K562 (cell line): ENCODE measurements around the gene MPDZ. TPM values are rescaled to one million over a fixed set of nuclear protein-coding genes. Genes with fewer than 3 reads are reported as not detected.

Experiments
- ATAC-seq: fragments of 200-7000 bp; cut with Tn5 transposase; 3 replicates; pipeline ENCODE4 v1.9.1; 2020; ENCODE audit warnings: moderate library complexity
- BruUV-seq: library from RNA; stranded (reverse); fragments of 400-500 nt; replicated peaks from 2 replicates; lab custom pipeline; 2021; lab: Mats Ljungman, UMichigan
- CTCF ChIA-PET: fragments of 300-600 bp; formaldehyde crosslinking; extraction: SDS; loops from one replicate; lab custom pipeline; 2021; ENCODE audit warnings: low intra/inter-chr PET ratio; lab: Yijun Ruan, JAX
- POLR2A ChIA-PET: fragments of 300-600, 350-650 bp; sonication (Branson Sonifier 250); formaldehyde crosslinking; extraction: SDS; loops from one replicate; lab custom pipeline; 2021; ENCODE audit warnings: antibody characterized with exemption, inconsistent platforms; lab: Yijun Ruan, JAX
- DNase-seq, 4 experiments: peaks; one replicate each; pipeline versions ENCODE4 v3.0.0 to v3.0.0-alpha.2; 2011 to 2018; ENCODE audit warnings: low spot score in 3 of 4, mixed read lengths in 3 of 4; ENCODE audit errors: extremely low read depth in 1 of 4
- FAIRE-seq: peaks from 2 replicates; lab custom pipeline; 2011; peaks lifted over from hg19 to GRCh38; lab: Jason Lieb, UNC
- H2AFZ ChIP-seq: 2 replicates; pipeline ENCODE4 v1.6.0; 2011; ENCODE audit warnings: low read depth, low read length, control low read depth, inconsistent platforms
- H3K27ac ChIP-seq: fragments of 200-600 bp; 3 replicates; pipeline ENCODE4 v1.8.0; 2011; ENCODE audit warnings: low read depth, mild to moderate bottlenecking, control low read depth, inconsistent platforms, low read length, moderate library complexity, mixed read lengths; ENCODE audit errors: extremely low read depth
- H3K27me3 ChIP-seq, 2 experiments: fragments of 300-600 bp in 1 of 2; 2 replicates in 1 of 2; 3 replicates in 1 of 2; pipeline versions ENCODE4 v1.6.0 to v1.8.0; 2011; ENCODE audit warnings: inconsistent platforms in 2 of 2, low read length in 2 of 2, mild to moderate bottlenecking in 1 of 2, mixed read lengths in 1 of 2, moderate library complexity in 1 of 2; ENCODE audit not compliant: control insufficient read depth in 2 of 2, insufficient read depth in 2 of 2
- H3K36me3 ChIP-seq: fragments of 300-600 bp; 3 replicates; pipeline ENCODE4 v1.8.0; 2011; ENCODE audit warnings: mild to moderate bottlenecking, low read length, inconsistent platforms; ENCODE audit not compliant: control insufficient read depth, insufficient read depth
- H3K4me1 ChIP-seq, 2 experiments: fragments of 200-600 bp in 1 of 2; replicated peaks in 1 of 2; 2 replicates in 1 of 2; 3 replicates in 1 of 2; pipeline versions ENCODE4 v1.5.1 to v1.8.0; 2011; ENCODE audit warnings: inconsistent platforms in 2 of 2, low read length in 2 of 2, mild to moderate bottlenecking in 1 of 2, mixed read lengths in 1 of 2, moderate library complexity in 1 of 2; ENCODE audit not compliant: control insufficient read depth in 2 of 2, insufficient read depth in 2 of 2
- H3K4me2 ChIP-seq: 2 replicates; pipeline ENCODE4 v1.6.1; 2011; ENCODE audit warnings: low read length, control low read depth, inconsistent platforms, mixed read lengths; ENCODE audit not compliant: insufficient read depth
- H3K4me3 ChIP-seq: fragments of 200-600 bp; sonication (generic), shearing (Covaris generic); 2 replicates; pipeline ENCODE4 v1.5.1; 2016; ENCODE audit warnings: control low read depth, inconsistent platforms
- H3K79me2 ChIP-seq: fragments of 200-600 bp; 3 replicates; pipeline ENCODE4 v1.8.0; 2011; ENCODE audit warnings: low read length, inconsistent platforms; ENCODE audit not compliant: control insufficient read depth, insufficient read depth
- H3K9ac ChIP-seq, 2 experiments: 2 replicates each; pipeline versions ENCODE4 v1.6.0 to v1.6.1; 2011; ENCODE audit warnings: low read depth in 2 of 2, low read length in 2 of 2, control low read depth in 1 of 2, inconsistent platforms in 1 of 2, mild to moderate bottlenecking in 1 of 2, mixed read lengths in 1 of 2; ENCODE audit not compliant: insufficient read depth in 1 of 2
- H3K9me1 ChIP-seq: one replicate; pipeline ENCODE4 v1.6.0; 2011; ENCODE audit warnings: inconsistent platforms, mild to moderate bottlenecking, low read length, moderate library complexity; ENCODE audit not compliant: control insufficient read depth, insufficient read depth
- H3K9me3 ChIP-seq: replicated peaks from 2 replicates; pipeline ENCODE4 v1.5.1; 2011; ENCODE audit warnings: low read depth, low read length, inconsistent platforms; ENCODE audit not compliant: control insufficient read depth, insufficient read depth
- H4K20me1 ChIP-seq: replicated peaks from 2 replicates; pipeline ENCODE4 v1.6.1; 2011; ENCODE audit warnings: low read length, inconsistent platforms, mixed read lengths; ENCODE audit not compliant: control insufficient read depth, insufficient read depth
- BMI1 ChIP-seq: fragments of 150-350 bp; IDR thresholded peaks from 2 replicates; pipeline ENCODE4 v1.6.1; 2014; ENCODE audit warnings: low read length
- CBX8 ChIP-seq: fragments of 200-600 bp; sonication (generic); IDR thresholded peaks from 2 replicates; pipeline ENCODE4 v1.6.1; 2012; ENCODE audit warnings: borderline replicate concordance, mixed run types, low read depth, mild to moderate bottlenecking, moderate library complexity, mixed read lengths, low read length, control low read depth, inconsistent platforms; ENCODE audit not compliant: poor library complexity, severe bottlenecking; ENCODE audit errors: extremely low read depth
- NFATC3 ChIP-seq: fragments of 450-650 bp; IDR thresholded peaks from 2 replicates; pipeline ENCODE4 v1.6.1; 2017; ENCODE audit warnings: mild to moderate bottlenecking
- TEAD2 ChIP-seq: fragments of 450-650 bp; IDR thresholded peaks from 2 replicates; pipeline ENCODE4 v1.6.1; 2016; ENCODE audit warnings: missing genetic modification characterization, control low read depth, missing compliant biosample characterization
- ZNF263 ChIP-seq: sonication (generic); formaldehyde crosslinking; IDR thresholded peaks from 2 replicates; pipeline ENCODE4 v1.8.0; 2022; ENCODE audit warnings: mild to moderate bottlenecking, missing genetic modification reagents, borderline replicate concordance
- WGBS: fragments of 100-300 bp; shearing (Covaris generic); methylation state at CpG from one replicate; pipeline ENCODE4 v1.1.6; 2016; ENCODE audit warnings: low coverage, mixed read lengths; ENCODE audit not compliant: insufficient coverage; ENCODE audit errors: missing lambda C conversion rate; 5-methylcytosine and 5-hydroxymethylcytosine counted together
- in situ Hi-C: fragments of 300-500 bp; cut with MboI; formaldehyde crosslinking; loops from 4 replicates; pipeline ENCODE4 v1.15.0; 2018; ENCODE audit warnings: inconsistent platforms, mixed read lengths
- intact Hi-C: fragments of 100-400 bp; cut with micrococcal nuclease; formaldehyde crosslinking; loops from 2 replicates; pipeline ENCODE4 v1.14.2; 2022
- polyA plus RNA-seq, 8 experiments: library from polyadenylated mRNA; depleted of rRNA in 4 of 8; stranded (reverse) in 5 of 8; unstranded in 3 of 8; fragments of >200 nt; fragmentation: Nextera tagmentation in 2 of 8; fragmentation: Illumina TruSeq in 1 of 8; extraction: Ambion mirVana in 2 of 8; extraction: Trizol in 1 of 8; gene quantifications; 2 replicates each; pipeline versions ENCODE4 v1.2.1 to v1.2.3, GENCODE V29; 2011 to 2014; ENCODE audit warnings: inconsistent platforms in 1 of 8, missing spikeins in 1 of 8
- total RNA-seq, 7 experiments: library from RNA; depleted of rRNA in 6 of 7; stranded (reverse); fragments of >200 nt in 6 of 7; fragmentation: Illumina TruSeq in 2 of 7; extraction: Trizol in 2 of 7; gene quantifications; 2 replicates each; pipeline versions ENCODE4 v1.2.1 to v1.2.3, GENCODE V29; 2011 to 2021; ENCODE audit warnings: low replicate concordance in 1 of 7
- TF ChIP-seq, protein P1 (sequence below): fragments of 450-650 bp; formaldehyde crosslinking; IDR thresholded peaks from 2 replicates; pipeline ENCODE4 v1.4.0; 2020; ENCODE audit warnings: mild to moderate bottlenecking
- TF ChIP-seq, protein P2 (sequence below): fragments of 200-800 bp; sonication (Bioruptor generic); IDR thresholded peaks from 2 replicates; pipeline ENCODE4 v1.6.1; 2017; ENCODE audit warnings: missing genetic modification characterization, missing compliant biosample characterization
- TF ChIP-seq, protein P3 (sequence below): sonication (generic); formaldehyde crosslinking; IDR thresholded peaks from 2 replicates; pipeline ENCODE4 v1.4.0; 2020; ENCODE audit warnings: mild to moderate bottlenecking, missing genetic modification reagents

MPDZ gene
- total and polyA plus RNA-seq, 9 of the 15 experiments (the other 6 are each of a cell fraction or from before 2014, with no cell fraction given): 3.9 to 13.2 (median 5.7) TPM

DNA sequence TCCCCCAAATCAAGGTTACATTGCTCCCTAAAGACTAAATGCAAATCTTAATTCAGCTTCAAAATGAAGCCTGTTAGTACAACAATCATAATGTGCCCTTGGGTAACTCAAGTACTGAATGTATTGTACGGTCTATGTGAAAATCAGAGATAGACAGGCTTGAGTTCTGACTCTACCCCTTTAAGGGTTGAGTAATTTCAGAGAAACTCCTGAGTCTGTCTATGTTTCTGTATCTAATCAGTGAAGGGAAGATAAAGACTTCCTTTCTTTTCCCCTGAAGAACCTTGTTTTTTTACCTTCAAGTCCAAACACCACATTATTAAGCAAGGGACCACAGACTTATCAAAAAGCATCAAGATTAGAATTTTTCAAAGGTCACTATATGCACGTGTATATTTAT is 108.2 kb downstream of the MPDZ start:
- H3K4me3 ChIP-seq: no peak overlapping the region
- no peak overlapping the region for H3K4me2 ChIP-seq
- in situ Hi-C loops: no loop called here
- intact Hi-C loops: no loop called here
- no peaks in the 10 kb centered on the region for H4K20me1 ChIP-seq
- BruUV-seq: no TSS peak
- no peak overlapping the region for H3K27ac ChIP-seq
- ATAC-seq (no peak), FAIRE-seq (no peak), DNase-seq (no peak)
- TF ChIP-seq ZNF263 (CRISPR knock-in tag): no peak
- TF ChIP-seq, protein P1, sequence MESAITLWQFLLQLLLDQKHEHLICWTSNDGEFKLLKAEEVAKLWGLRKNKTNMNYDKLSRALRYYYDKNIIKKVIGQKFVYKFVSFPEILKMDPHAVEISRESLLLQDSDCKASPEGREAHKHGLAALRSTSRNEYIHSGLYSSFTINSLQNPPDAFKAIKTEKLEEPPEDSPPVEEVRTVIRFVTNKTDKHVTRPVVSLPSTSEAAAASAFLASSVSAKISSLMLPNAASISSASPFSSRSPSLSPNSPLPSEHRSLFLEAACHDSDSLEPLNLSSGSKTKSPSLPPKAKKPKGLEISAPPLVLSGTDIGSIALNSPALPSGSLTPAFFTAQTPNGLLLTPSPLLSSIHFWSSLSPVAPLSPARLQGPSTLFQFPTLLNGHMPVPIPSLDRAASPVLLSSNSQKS: no peak
- TF ChIP-seq, protein P2, sequence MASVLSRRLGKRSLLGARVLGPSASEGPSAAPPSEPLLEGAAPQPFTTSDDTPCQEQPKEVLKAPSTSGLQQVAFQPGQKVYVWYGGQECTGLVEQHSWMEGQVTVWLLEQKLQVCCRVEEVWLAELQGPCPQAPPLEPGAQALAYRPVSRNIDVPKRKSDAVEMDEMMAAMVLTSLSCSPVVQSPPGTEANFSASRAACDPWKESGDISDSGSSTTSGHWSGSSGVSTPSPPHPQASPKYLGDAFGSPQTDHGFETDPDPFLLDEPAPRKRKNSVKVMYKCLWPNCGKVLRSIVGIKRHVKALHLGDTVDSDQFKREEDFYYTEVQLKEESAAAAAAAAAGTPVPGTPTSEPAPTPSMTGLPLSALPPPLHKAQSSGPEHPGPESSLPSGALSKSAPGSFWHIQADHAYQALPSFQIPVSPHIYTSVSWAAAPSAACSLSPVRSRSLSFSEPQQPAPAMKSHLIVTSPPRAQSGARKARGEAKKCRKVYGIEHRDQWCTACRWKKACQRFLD (CRISPR knock-in tag): no peak
- TF ChIP-seq TEAD2: no peak
- TF ChIP-seq CBX8: no peak
- TF ChIP-seq, protein P3, sequence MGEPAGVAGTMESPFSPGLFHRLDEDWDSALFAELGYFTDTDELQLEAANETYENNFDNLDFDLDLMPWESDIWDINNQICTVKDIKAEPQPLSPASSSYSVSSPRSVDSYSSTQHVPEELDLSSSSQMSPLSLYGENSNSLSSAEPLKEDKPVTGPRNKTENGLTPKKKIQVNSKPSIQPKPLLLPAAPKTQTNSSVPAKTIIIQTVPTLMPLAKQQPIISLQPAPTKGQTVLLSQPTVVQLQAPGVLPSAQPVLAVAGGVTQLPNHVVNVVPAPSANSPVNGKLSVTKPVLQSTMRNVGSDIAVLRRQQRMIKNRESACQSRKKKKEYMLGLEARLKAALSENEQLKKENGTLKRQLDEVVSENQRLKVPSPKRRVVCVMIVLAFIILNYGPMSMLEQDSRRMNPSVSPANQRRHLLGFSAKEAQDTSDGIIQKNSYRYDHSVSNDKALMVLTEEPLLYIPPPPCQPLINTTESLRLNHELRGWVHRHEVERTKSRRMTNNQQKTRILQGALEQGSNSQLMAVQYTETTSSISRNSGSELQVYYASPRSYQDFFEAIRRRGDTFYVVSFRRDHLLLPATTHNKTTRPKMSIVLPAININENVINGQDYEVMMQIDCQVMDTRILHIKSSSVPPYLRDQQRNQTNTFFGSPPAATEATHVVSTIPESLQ: no peak
- no peak for TF ChIP-seq BMI1
- TF ChIP-seq NFATC3: no peak
- no peak overlapping the region for H3K9ac ChIP-seq
- ChIA-PET POLR2A (no interaction called here), CTCF (no interaction called here)
- no peaks in the 10 kb centered on the region for H3K9me1 ChIP-seq
- no peak overlapping the region for H2AFZ ChIP-seq
- no peaks in the 10 kb centered on the region for H3K79me2 ChIP-seq
- 37% methylated on average over 2 of the region's 2 CpGs for WGBS
- H3K4me1 ChIP-seq: no peaks in the 10 kb centered on the region
- no peaks in the 10 kb centered on the region for H3K36me3 ChIP-seq
- no peaks in the 10 kb centered on the region for H3K27me3 ChIP-seq
- no peaks in the 10 kb centered on the region for H3K9me3 ChIP-seq
